ENCODE data around the gene VSTM2B.

VSTM2B gene

DNA sequence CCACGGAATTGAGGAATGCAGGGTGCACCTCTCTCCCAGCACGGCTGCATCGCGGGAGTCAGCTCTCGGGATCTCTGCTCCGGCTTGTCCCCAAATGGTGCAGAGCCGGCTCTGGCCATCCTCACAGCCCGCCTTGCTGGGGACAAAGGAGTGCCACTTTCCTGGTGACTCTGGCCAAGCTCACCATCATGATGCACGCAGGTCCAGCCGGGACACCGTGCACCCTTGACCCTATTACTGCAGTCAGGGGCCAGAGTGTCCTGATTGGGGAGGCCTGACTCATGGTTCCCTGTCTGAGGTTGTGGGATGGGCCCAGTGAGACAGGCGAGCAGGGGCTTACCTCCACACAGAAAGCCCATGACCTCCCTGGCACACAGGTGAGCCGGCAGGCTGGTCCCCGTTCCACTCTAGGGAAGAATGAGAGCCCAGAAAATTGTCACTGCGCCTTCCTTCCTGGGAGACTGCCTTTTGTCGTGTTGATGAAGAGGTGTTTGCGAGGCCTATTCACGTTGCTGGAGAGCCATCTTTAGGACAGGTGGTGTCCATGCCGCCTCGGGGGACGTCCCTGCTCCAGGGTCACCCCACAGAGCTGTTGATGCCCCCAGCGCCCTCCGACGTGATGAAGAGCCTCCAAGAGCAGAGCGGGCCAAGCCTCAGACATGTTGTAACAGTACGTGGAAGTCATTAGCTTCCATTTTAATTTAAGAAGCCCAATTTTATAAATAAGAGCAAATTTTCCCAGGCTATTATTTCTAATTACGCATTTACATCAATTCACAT lies 18.5 kb upstream of the VSTM2B start:
- ATAC-seq, result no peak
- TF ChIP-seq PPARA (CRISPR knock-in tag; IDR thresholded peaks at IDR 0.05; ENCODE audit: borderline replicate concordance), result no peak
- no peak for TF ChIP-seq SNAI2 (CRISPR knock-in tag; IDR thresholded peaks at IDR 0.05)
- no peak for TF ChIP-seq ZNF70 (CRISPR knock-in tag; IDR thresholded peaks at IDR 0.05)
- no peak for TF ChIP-seq ISL1 (CRISPR knock-in tag; IDR thresholded peaks at IDR 0.05)
- no peak for TF ChIP-seq ZFP3 (CRISPR knock-in tag; IDR thresholded peaks at IDR 0.05)
- TF ChIP-seq BACH2 (CRISPR knock-in tag; IDR thresholded peaks at IDR 0.05; ENCODE audit: borderline replicate concordance), result no peak
- no peak for TF ChIP-seq CSDC2 (CRISPR knock-in tag; IDR thresholded peaks at IDR 0.05)
- no peak for TF ChIP-seq ZNF565 (CRISPR knock-in tag; conservative IDR thresholded peaks at IDR 0.05; ENCODE audit: low read depth)
- TF ChIP-seq, protein P1, sequence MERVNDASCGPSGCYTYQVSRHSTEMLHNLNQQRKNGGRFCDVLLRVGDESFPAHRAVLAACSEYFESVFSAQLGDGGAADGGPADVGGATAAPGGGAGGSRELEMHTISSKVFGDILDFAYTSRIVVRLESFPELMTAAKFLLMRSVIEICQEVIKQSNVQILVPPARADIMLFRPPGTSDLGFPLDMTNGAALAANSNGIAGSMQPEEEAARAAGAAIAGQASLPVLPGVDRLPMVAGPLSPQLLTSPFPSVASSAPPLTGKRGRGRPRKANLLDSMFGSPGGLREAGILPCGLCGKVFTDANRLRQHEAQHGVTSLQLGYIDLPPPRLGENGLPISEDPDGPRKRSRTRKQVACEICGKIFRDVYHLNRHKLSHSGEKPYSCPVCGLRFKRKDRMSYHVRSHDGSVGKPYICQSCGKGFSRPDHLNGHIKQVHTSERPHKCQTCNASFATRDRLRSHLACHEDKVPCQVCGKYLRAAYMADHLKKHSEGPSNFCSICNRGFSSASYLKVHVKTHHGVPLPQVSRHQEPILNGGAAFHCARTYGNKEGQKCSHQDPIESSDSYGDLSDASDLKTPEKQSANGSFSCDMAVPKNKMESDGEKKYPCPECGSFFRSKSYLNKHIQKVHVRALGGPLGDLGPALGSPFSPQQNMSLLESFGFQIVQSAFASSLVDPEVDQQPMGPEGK (CRISPR knock-in tag; IDR thresholded peaks at IDR 0.05; ENCODE audit: borderline replicate concordance), result no peak
- TF ChIP-seq OSR1 (CRISPR knock-in tag; IDR thresholded peaks at IDR 0.05), result no peak
- TF ChIP-seq RARB (CRISPR knock-in tag; IDR thresholded peaks at IDR 0.05), result no peak
- TF ChIP-seq GLIS3 (CRISPR knock-in tag; IDR thresholded peaks at IDR 0.05), result no peak
- no peak for TF ChIP-seq ESRRG (CRISPR knock-in tag; IDR thresholded peaks at IDR 0.05)
- no peak for TF ChIP-seq ZFP30 (CRISPR knock-in tag; IDR thresholded peaks at IDR 0.05)

DNA sequence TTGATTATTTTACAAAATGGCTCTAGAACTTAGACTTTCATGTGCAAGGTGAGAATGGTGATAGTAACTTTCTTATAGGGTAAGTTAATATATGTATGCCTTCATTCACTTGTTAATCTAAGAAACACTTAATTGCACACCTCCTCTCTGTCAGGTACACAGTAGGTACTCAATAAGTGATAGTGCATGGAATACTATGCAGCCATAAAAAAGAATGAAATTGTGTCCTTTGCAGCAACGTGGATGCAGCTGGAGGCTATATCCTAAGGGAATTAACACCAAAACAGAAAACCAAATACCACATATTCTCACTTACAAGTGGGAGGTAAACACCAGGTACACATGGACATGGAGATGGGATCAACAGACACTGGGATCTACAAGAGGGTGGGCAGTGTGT lies 17.6 kb upstream of the VSTM2B start:
- ATAC-seq, result no peak
- TF ChIP-seq ZNF565 (CRISPR knock-in tag; conservative IDR thresholded peaks at IDR 0.05; ENCODE audit: low read depth) (no peak), TCF4 (CRISPR knock-in tag; IDR thresholded peaks at IDR 0.05; ENCODE audit: borderline replicate concordance) (no peak), ZNF70 (CRISPR knock-in tag; IDR thresholded peaks at IDR 0.05) (no peak), CSDC2 (CRISPR knock-in tag; IDR thresholded peaks at IDR 0.05) (no peak)

DNA sequence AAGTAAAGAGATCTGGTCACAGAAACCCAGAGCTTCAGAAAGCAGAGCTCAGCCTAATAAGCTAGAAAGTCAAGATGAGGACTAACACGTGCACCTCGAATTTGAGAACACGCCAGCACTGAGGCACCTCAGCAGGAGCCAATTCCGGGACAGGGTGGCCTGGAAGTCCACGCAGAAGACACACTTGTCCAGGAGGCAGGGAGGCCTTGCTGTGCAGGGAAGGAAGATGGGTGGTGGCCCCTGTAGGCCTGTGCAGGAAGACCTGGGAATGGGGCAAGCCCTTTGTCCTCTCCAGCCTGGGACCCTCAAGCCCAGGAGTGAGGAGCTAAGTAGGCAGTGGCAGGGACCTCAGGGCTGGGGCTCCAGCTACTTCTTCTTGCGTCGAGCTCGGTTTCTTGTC lies 16.3 kb upstream of the VSTM2B start:
- TF ChIP-seq OSR1 (CRISPR knock-in tag; IDR thresholded peaks at IDR 0.05), result no peak
- ATAC-seq, result no peak

DNA sequence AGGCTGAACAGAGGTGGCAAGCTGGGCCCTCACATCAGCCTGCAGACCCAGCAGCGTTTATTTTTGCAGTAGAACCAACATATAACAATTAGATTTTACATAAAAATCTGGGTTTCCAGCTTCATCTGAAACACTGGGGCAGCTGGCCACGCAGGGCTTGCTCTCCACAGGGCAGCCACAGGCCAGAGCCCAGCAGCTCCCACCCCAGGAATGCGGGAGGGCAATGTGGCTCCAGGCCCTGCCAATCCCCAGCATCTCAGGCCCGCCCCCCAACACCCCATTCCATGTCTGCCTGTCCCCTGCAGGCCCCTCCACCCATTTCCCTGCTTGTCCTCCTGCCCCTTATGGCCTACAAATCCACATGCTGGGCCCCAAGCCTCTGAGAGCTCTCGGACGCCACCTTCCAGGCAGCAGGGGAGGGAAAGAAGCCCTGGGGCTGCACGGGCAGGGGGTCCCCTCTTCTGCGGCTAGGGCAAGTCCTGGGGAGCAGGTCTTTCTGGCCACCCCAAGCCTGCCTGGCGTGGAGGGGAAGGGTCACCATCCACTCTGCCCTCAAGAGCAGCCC lies 15.0 kb upstream of the VSTM2B start:
- ATAC-seq, result no peak
- TF ChIP-seq ISL1 (CRISPR knock-in tag; IDR thresholded peaks at IDR 0.05) (no peak), PPARA (CRISPR knock-in tag; IDR thresholded peaks at IDR 0.05; ENCODE audit: borderline replicate concordance) (no peak), ESRRG (CRISPR knock-in tag; IDR thresholded peaks at IDR 0.05) (no peak), GLIS3 (CRISPR knock-in tag; IDR thresholded peaks at IDR 0.05) (no peak), RARB (CRISPR knock-in tag; IDR thresholded peaks at IDR 0.05) (no peak), ZNF70 (CRISPR knock-in tag; IDR thresholded peaks at IDR 0.05) (no peak), TOX (CRISPR knock-in tag; IDR thresholded peaks at IDR 0.05; ENCODE audit: borderline replicate concordance) (no peak), ZNF8 (CRISPR knock-in tag; IDR thresholded peaks at IDR 0.05) (no peak), CSDC2 (CRISPR knock-in tag; IDR thresholded peaks at IDR 0.05) (no peak), ZFP30 (CRISPR knock-in tag; IDR thresholded peaks at IDR 0.05) (no peak), SNAI2 (CRISPR knock-in tag; IDR thresholded peaks at IDR 0.05) (no peak), ZC3H10 (CRISPR knock-in tag; IDR thresholded peaks at IDR 0.05) (no peak)
- TF ChIP-seq, protein P2, sequence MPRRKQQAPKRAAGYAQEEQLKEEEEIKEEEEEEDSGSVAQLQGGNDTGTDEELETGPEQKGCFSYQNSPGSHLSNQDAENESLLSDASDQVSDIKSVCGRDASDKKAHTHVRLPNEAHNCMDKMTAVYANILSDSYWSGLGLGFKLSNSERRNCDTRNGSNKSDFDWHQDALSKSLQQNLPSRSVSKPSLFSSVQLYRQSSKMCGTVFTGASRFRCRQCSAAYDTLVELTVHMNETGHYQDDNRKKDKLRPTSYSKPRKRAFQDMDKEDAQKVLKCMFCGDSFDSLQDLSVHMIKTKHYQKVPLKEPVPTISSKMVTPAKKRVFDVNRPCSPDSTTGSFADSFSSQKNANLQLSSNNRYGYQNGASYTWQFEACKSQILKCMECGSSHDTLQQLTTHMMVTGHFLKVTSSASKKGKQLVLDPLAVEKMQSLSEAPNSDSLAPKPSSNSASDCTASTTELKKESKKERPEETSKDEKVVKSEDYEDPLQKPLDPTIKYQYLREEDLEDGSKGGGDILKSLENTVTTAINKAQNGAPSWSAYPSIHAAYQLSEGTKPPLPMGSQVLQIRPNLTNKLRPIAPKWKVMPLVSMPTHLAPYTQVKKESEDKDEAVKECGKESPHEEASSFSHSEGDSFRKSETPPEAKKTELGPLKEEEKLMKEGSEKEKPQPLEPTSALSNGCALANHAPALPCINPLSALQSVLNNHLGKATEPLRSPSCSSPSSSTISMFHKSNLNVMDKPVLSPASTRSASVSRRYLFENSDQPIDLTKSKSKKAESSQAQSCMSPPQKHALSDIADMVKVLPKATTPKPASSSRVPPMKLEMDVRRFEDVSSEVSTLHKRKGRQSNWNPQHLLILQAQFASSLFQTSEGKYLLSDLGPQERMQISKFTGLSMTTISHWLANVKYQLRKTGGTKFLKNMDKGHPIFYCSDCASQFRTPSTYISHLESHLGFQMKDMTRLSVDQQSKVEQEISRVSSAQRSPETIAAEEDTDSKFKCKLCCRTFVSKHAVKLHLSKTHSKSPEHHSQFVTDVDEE (CRISPR knock-in tag; IDR thresholded peaks at IDR 0.05), result no peak

DNA sequence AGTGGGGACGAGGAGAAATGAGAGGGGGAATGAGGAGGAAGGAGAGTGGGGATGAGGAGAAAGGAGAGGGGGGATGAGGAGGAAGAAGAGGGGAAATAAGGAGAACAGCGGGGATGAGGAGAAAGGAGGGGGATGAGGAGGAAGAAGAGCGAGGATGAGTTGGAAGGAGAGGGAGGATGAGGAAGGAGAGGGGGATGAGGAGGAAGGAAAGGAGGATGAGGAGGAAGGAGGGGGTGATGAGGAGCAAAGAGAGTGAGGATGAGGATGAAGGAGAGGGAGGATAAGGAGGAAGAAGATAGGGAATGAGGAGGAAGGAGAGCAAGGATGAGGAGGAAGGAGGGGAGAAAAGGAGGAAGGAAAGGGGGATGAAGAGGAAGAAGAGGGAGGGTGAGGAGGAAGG lies 14.0 kb upstream of the VSTM2B start:
- ATAC-seq, result no peak
- TF ChIP-seq RARB (CRISPR knock-in tag; IDR thresholded peaks at IDR 0.05) (no peak), GLIS3 (CRISPR knock-in tag; IDR thresholded peaks at IDR 0.05) (no peak), ZFP3 (CRISPR knock-in tag; IDR thresholded peaks at IDR 0.05) (no peak), TCF4 (CRISPR knock-in tag; IDR thresholded peaks at IDR 0.05; ENCODE audit: borderline replicate concordance) (no peak), BACH2 (CRISPR knock-in tag; IDR thresholded peaks at IDR 0.05; ENCODE audit: borderline replicate concordance) (no peak), ZNF70 (CRISPR knock-in tag; IDR thresholded peaks at IDR 0.05) (no peak), ZNF8 (CRISPR knock-in tag; IDR thresholded peaks at IDR 0.05) (no peak), PPARA (CRISPR knock-in tag; IDR thresholded peaks at IDR 0.05; ENCODE audit: borderline replicate concordance) (no peak), SNAI2 (CRISPR knock-in tag; IDR thresholded peaks at IDR 0.05) (no peak)
- TF ChIP-seq, protein P2 (CRISPR knock-in tag; IDR thresholded peaks at IDR 0.05), result no peak
- TF ChIP-seq, protein P3, sequence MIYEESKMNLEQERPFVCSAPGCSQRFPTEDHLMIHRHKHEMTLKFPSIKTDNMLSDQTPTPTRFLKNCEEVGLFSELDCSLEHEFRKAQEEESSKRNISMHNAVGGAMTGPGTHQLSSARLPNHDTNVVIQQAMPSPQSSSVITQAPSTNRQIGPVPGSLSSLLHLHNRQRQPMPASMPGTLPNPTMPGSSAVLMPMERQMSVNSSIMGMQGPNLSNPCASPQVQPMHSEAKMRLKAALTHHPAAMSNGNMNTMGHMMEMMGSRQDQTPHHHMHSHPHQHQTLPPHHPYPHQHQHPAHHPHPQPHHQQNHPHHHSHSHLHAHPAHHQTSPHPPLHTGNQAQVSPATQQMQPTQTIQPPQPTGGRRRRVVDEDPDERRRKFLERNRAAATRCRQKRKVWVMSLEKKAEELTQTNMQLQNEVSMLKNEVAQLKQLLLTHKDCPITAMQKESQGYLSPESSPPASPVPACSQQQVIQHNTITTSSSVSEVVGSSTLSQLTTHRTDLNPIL (CRISPR knock-in tag; IDR thresholded peaks at IDR 0.05; ENCODE audit: low read depth), result no peak
- TF ChIP-seq, protein P4, sequence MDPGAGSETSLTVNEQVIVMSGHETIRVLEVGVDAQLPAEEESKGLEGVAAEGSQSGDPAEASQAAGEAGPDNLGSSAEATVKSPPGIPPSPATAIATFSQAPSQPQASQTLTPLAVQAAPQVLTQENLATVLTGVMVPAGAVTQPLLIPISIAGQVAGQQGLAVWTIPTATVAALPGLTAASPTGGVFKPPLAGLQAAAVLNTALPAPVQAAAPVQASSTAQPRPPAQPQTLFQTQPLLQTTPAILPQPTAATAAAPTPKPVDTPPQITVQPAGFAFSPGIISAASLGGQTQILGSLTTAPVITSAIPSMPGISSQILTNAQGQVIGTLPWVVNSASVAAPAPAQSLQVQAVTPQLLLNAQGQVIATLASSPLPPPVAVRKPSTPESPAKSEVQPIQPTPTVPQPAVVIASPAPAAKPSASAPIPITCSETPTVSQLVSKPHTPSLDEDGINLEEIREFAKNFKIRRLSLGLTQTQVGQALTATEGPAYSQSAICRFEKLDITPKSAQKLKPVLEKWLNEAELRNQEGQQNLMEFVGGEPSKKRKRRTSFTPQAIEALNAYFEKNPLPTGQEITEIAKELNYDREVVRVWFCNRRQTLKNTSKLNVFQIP (CRISPR knock-in tag; IDR thresholded peaks at IDR 0.05; ENCODE audit: borderline replicate concordance, low read depth), result no peak

All from SK-N-SH treated with all-trans-retinoic acid at 6 μM for 48 hours (cell line).